WTC11 (cell line): Measurements from ENCODE around the gene PLPP7.

Source experiments
- CTCF ChIP-seq: fragments of 200-600 bp; IDR thresholded peaks from 2 replicates; pipeline ENCODE4 v1.8.0; 2022; ENCODE audit warnings: antibody characterized with exemption
- NFE2L1 ChIP-seq: sonication (generic); formaldehyde crosslinking; IDR thresholded peaks from 2 replicates; pipeline ENCODE4 v1.8.1; 2023; ENCODE audit warnings: missing genetic modification reagents
- SMAD4 ChIP-seq: sonication (generic); formaldehyde crosslinking; IDR thresholded peaks from 2 replicates; pipeline ENCODE4 v1.8.0; 2022; ENCODE audit warnings: mild to moderate bottlenecking, missing genetic modification reagents
- ZNF425 ChIP-seq: fragments of 250-450 bp; sonication (Bioruptor Pico); conservative IDR thresholded peaks from 2 replicates; pipeline ENCODE4 v1.9.0; 2021; ENCODE audit warnings: mild to moderate bottlenecking

GRCh38 chr9:131290036-131290766 is 678 bp downstream of the PLPP7 start:
- TF ChIP-seq SMAD4 (CRISPR knock-in tag) (no peak), ZNF425 (CRISPR knock-in tag) (no peak), CTCF (no peak), NFE2L1 (CRISPR knock-in tag) (no peak)
